ENCODE measurements around the gene GALNT10. TPM values are rescaled to one million over a fixed set of nuclear protein-coding genes. Genes with fewer than 3 reads are reported as not detected.
A peak's percentile ranks its signal among the peaks of the same experiment; 100 is the strongest.

The GALNT10 gene
- total RNA-seq (10 to 100 TPM; 17.2 to 19.3 TPM), polyA plus RNA-seq (ENCODE audit: insufficient read depth, low read depth, low replicate concordance) (15.7 TPM)
- long read RNA-seq, donor 1, full-length matches to known transcripts = 3 of 3 reads
- long read RNA-seq, donor 1, partial matches to known transcripts = 0 of 3 reads
- long read RNA-seq, donor 1, other reads (novel, unspliced or antisense) = 0 of 3 reads
- long read RNA-seq, donor 2, full-length matches to known transcripts = 6 of 44 reads
- long read RNA-seq, donor 2, partial matches to known transcripts = 38 of 44 reads
- long read RNA-seq, donor 2, other reads (novel, unspliced or antisense) = 0 of 44 reads

GRCh38 chr5:154190595-154191304 is at the start of gene GALNT10:
GALNT10 (plus strand) TSS chr5:154190733; CDS start chr5:154190867, 134 bp downstream.
- DNase-seq = peak; percentile 59
- Histone ChIP-seq H3K9me3 (no peaks in the 10 kb centered on the region), H3K4me1 (peaks cover 23% of the 10 kb centered on the region), H3K27ac (peak within 1 kb of the TSS; percentile 59 to 73), H3K27me3 (no peaks in the 10 kb centered on the region), H3K4me3 (peak within 1 kb of the TSS; percentile 67 to 94), H3K36me3 (ENCODE audit: low read depth, missing control alignments) (no peaks in the 10 kb centered on the region)
- intact Hi-C loops (cut with DNase I; ENCODE audit: low total_unique reads) = loop anchor here (10.0 kb wide), 1 partner anchor 214 kb away; no protein-coding TSS in a partner anchor
- TF ChIP-seq POLR2A (IDR thresholded peaks at IDR 0.05) (no peak), CTCF (IDR thresholded peaks at IDR 0.05) (peak in 1 of 3 experiments; percentile 65)
- 1 to 2% methylated on average over 20 to 28 of the region's 84 CpGs for WGBS, 2 donors

GRCh38 chr5:154141745-154142221 is 48.8 kb upstream of the GALNT10 start:
- H3K4me3 ChIP-seq = no peak overlapping the region
- WGBS, 2 donors = 67 to 72% methylated on average over 1 of the region's 1 CpG
- intact Hi-C loops (cut with DNase I; ENCODE audit: low total_unique reads) = no loop called here
- no peak overlapping the region for H3K27ac ChIP-seq
- no peaks in the 10 kb centered on the region for H3K9me3 ChIP-seq
- DNase-seq = peak; percentile 50
- H3K4me1 ChIP-seq = peaks cover 21% of the 10 kb centered on the region
- no peaks in the 10 kb centered on the region for H3K36me3 ChIP-seq (ENCODE audit: low read depth, missing control alignments)
- TF ChIP-seq POLR2A (IDR thresholded peaks at IDR 0.05) = no peak
- TF ChIP-seq CTCF (IDR thresholded peaks at IDR 0.05) = no peak
- no peaks in the 10 kb centered on the region for H3K27me3 ChIP-seq

- Histone ChIP-seq H3K27me3 (no peaks in the 10 kb centered on the region), H3K4me3 (no peak overlapping the region), H3K27ac (no peak overlapping the region), H3K4me1 (peaks cover 21% of the 10 kb centered on the region), H3K36me3 (ENCODE audit: low read depth, missing control alignments) (no peaks in the 10 kb centered on the region), H3K9me3 (no peaks in the 10 kb centered on the region)
- no peak for TF ChIP-seq CTCF (IDR thresholded peaks at IDR 0.05)
- TF ChIP-seq POLR2A (IDR thresholded peaks at IDR 0.05) = no peak
- intact Hi-C loops (cut with DNase I; ENCODE audit: low total_unique reads) = no loop called here
- 58 to 62% methylated on average over 6 of the region's 6 CpGs for WGBS, 2 donors
- DNase-seq = peak; percentile 50
Observed at GRCh38 chr5:154143211-154143641, 47.3 kb upstream of the GALNT10 start.

GRCh38 chr5:154145268-154145667 is 45.3 kb upstream of the GALNT10 start:
- Histone ChIP-seq H3K36me3 (ENCODE audit: low read depth, missing control alignments) (no peaks in the 10 kb centered on the region), H3K4me3 (no peak overlapping the region), H3K27ac (no peak overlapping the region), H3K4me1 (peaks cover 15% of the 10 kb centered on the region), H3K27me3 (no peaks in the 10 kb centered on the region), H3K9me3 (no peaks in the 10 kb centered on the region)
- DNase-seq = no peak
- intact Hi-C loops (cut with DNase I; ENCODE audit: low total_unique reads) = no loop called here
- TF ChIP-seq POLR2A (IDR thresholded peaks at IDR 0.05) (no peak), CTCF (IDR thresholded peaks at IDR 0.05) (no peak)
- 88 to 89% methylated on average over 4 of the region's 4 CpGs for WGBS, 2 donors
